HG03520 (cell line): ENCODE data around the gene ADORA2B.
"Not testable (repeated sequence)": the region's sequence is repeated elsewhere in the genome, so short reads cannot be mapped to it uniquely, and the experiment has no call there.

Source experiments
- ATAC-seq: cut with Tn5 transposase; IDR thresholded peaks from one replicate; pipeline ENCODE4 v1.9.1; 2021; ENCODE audit warnings: mild to moderate bottlenecking, moderate library complexity; ENCODE audit not compliant: unreplicated experiment

The ADORA2B gene

GRCh38 chr17:15979013-15979412, 34.1 kb downstream of the ADORA2B start:
- ATAC-seq = not testable (repeated sequence)

DNA sequence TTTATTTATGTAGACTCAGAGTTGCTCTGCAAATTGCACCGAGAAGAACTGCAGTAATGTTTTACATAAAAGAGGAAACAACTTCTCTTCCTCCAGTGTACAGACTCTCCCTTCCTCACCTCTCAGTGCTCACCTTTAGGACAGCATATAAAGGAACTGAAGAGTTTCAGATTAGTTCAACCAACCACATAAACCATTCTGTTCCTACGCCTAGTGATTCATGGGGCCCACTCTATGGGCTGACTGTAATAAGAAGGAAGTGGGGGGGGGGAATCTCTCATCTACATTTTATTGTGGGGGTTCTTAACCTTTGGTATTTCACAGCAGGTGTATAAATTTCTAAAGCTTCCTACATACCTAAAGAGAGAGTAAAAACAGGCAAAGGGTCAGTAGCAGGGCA, 36.3 kb downstream of the ADORA2B start:
- no peak for ATAC-seq

GRCh38 chr17:15981646-15982580, 37.0 kb downstream of the ADORA2B start:
- no peak for ATAC-seq

GRCh38 chr17:15996322-15996721, 51.4 kb downstream of the ADORA2B start:
- no peak for ATAC-seq

- ATAC-seq = no peak
Measured at GRCh38 chr17:15998031-15998562, 53.2 kb downstream of the ADORA2B start.

- peak; percentile 88 for ATAC-seq
Measured at GRCh38 chr17:15999141-15999973, 54.4 kb downstream of the ADORA2B start, which contains the start of the genes TTC19 and ZSWIM7. Gene TTC19 (plus strand): TSS chr17:15999824. CDS start chr17:15999849, 25 bp downstream. Gene ZSWIM7 (minus strand): TSS chr17:15999704. CDS start chr17:15999594, 110 bp downstream.

DNA sequence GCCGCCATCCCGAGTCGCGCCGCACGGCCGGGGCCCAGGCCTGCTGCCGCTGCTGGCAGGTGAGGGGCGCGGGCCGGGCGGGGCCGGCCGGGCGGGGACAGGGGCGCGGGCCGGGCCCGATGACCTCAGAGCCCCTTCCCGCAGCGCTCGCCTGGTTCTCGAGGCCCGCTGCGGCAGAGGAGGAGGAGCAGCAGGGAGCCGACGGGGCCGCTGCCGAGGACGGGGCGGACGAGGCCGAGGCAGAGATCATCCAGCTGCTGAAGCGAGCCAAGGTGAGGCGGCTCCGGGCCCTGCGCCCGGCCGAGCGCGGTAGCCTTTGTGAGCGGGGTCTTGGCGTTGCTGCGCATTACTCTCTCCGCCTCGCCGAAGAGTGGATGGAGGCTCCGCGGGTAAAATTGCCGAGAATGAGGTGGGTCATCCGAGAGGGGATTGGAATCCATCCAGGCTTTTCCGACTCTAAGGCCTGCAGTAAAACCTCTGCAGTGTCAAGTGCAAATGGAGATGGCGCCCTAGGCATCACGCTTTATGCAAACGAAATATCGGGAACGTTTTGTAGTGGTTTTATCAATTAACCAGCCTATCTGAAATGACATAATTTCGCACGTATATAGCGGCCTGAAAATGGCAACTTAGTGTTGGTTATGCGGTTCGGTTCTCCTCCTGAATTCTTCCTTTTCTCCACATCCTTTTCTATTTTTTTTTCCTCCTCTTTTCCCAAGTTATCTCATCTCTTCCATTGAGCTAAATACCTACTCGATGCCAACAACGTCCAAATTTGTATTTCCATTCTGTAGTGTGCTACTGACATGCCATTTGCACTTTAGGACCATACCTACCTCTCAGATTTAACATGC, 55.3 kb downstream of the ADORA2B start:
- peak; percentile 33 for ATAC-seq

- ATAC-seq = no peak
Measured at GRCh38 chr17:16001226-16001897, 56.4 kb downstream of the ADORA2B start.

GRCh38 chr17:16002708-16003260, 57.9 kb downstream of the ADORA2B start:
- ATAC-seq = no peak

DNA sequence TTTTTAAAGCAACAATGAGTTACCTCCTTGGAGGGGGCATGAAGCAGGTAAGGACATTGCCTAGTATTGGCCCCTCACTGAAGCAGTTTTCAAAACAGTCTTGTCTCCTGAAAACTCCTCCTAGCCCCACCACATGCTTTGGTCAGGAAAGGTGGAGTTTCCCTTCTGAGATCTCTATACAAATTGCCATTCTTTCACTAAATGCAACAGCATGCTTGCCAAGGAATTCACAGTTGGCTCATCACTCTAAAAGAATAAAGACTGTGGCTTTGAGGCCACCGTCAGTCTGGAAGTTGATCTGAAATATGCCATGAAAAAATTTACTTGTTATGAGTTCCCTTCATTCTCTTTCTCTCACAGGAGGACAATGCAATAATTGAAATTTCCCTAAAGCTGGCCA, 58.9 kb downstream of the ADORA2B start:
- no peak for ATAC-seq

DNA sequence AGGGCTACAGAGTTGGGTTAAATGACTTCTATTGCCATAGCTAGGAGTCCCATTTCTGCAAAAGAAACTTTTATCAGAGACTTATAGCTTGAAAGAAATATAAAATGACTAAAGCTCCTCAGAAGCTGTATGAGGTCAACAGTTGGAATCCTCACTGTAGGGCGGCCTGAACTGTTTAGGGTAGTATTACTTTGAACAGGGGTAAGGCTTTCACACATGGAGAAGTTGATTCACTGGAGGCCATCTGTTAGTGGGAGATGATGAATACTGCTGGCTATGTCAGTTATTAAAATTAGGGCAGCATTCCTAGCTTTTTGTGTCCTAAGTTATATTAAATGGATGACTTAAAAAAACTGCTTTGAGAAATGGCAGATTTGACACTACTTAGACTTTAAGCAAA, 60.7 kb downstream of the ADORA2B start:
- no peak for ATAC-seq

DNA sequence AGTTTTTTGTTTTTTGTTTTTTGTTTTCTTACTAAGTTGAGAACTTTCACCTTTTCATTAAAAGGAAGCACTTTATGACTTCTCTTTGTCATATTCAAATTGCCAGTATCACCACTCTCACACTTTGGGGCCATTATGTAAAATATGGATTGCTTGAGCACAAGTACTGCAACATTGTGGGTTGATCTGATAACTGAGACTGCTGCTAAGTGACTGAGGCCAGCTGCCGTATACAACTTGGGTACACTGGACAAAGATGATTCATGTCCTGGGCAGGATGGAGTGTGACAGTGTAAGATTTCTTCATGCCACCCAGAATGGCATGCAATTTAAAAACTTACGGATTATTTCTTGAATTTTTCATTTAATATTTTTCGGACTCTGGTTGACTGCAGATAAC, 62.5 kb downstream of the ADORA2B start:
- no peak for ATAC-seq

- ATAC-seq = no peak
Measured at GRCh38 chr17:16013943-16014407, 69.0 kb downstream of the ADORA2B start.

GRCh38 chr17:16019347-16019746, 74.4 kb downstream of the ADORA2B start:
- ATAC-seq = no peak

DNA sequence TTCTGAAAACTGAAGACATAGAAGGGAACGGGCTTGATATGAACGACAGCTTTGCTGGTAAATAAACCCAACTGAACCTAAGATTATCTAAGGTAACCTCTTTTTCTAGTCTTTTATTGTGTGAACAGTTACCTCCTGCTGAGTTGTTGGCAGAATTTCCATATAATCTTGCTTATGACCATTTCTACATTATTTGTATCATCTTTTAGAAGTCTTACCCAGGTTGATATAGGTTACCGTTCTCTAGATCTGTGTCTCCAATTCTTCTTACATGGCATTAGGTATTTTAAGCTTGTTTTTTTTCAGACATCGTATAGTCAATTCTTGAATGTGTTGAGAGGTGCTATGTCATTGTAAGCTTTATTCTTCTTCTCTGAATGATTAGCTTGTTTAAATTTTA, 79.0 kb downstream of the ADORA2B start:
- ATAC-seq = no peak

GRCh38 chr17:16025202-16025601, 80.3 kb downstream of the ADORA2B start:
- no peak for ATAC-seq
